Activated effector memory CD4-positive, alpha-beta T cell treated with Interleukin-2 at 50 U/mL for 16 hours (primary cell): Measurements from ENCODE around the gene KRT85.
"Not testable (repeated sequence)": the region's sequence is repeated elsewhere in the genome, so short reads cannot be mapped to it uniquely, and the experiment has no call there.

Experiments
- DNase-seq: peaks from one replicate; pipeline ENCODE4 v3.0.0-alpha.2; 2020

Gene KRT85

GRCh38 chr12:52366738-52367485, at the start of gene KRT85:
Gene KRT85 (minus strand): TSS chr12:52367481. CDS start chr12:52367405, 76 bp downstream.
- no peak for DNase-seq

GRCh38 chr12:52416795-52417194, 49.5 kb upstream of the KRT85 start:
- no peak for DNase-seq

DNA sequence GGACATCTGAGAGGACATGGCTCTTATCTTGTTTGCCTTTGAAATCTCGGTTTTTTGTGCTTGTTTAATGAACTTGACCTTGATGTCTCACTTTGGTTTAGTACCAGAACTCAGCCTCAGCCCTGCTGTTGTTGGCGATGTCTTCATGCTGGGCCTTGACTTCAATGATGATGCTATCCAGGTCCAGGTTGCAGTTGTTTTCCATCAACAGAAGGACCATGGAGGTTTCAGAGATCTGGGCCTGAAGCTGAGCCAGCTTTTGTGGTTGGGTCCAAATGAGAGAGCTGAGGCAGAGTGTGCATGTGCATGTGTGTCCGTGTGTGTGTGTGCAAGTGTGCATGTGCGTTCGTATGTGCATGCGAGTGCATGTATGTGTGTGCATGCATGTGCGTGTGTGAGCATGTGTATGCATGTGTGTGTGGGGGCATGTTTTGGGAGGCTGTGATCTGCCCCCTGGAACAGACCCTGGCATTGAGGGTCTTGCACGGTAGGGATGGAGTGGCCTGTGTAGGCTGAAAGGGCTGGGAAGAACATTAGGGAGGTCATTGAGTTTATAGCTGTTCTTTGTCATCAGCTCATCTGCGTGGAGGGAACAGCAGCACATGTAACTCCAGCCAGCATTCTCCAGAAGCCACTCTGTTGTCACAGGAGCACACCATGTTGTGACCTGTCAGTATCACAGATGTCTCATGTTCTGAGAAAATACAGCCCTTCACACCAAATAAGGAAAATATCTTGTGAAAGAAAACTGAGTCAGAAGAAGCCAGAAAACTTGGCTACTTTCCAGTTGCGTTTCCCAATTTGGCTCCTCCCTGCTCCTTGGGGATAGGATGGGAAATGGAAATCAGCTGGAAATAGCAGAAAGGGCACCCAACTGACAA, 48.8 kb upstream of the KRT85 start:
- DNase-seq, result no peak

- no peak for DNase-seq
Measured at GRCh38 chr12:52414936-52415335, 47.7 kb upstream of the KRT85 start.

DNA sequence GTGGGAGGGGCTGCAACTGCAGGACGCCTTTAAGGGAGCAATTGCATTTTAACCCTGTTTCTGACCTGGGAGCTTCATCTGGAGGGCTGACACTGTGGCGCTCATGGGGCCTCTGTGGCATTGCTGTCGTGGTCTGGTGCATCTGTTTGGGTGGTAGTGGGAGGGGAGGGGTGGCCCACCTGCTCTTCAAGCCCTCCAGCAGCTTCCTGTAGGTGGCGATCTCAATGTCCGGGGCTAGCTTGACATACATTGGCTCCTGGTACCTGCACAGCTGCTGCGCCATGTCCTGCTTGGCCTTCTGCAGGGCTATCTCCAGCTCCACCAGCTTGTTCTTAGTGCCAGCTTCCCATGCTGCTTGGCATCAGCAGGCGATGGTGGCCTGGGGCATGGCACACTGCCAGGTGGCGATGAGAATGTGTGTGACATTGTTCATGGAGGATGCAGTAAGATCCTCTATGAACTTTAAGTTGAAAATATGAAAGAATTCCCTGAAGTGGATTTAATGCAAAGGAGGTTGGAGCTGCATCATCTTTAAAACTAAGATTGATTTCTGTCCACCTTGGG, 46.6 kb upstream of the KRT85 start:
- DNase-seq, result no peak

- DNase-seq, result no peak
Measured at GRCh38 chr12:52413202-52413601, 45.9 kb upstream of the KRT85 start.

GRCh38 chr12:52411815-52412214, 44.5 kb upstream of the KRT85 start:
- DNase-seq, result no peak

- DNase-seq, result not testable (repeated sequence)
Measured at GRCh38 chr12:52410589-52411248, 43.4 kb upstream of the KRT85 start.

DNA sequence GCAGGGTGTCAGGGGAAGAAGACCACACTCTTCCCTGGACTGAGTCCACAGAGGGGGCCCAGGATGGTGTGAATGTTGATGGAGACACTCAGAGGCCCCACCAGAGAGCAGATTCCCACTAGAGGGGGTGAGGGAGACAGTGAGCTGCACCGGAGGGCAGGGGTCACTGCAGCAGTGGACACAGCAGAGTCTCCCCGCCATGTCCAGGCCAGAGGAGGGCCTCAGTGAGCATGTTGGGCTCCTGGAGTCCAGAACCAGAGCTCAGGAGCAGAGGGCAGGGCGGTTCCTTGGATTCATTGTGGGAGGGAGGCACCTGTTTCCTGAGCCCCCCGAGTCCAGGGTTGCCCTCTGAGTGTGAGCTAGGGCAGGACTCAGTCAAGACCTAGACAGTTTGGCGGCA, 40.6 kb upstream of the KRT85 start:
- no peak for DNase-seq

GRCh38 chr12:52405922-52406385, 38.7 kb upstream of the KRT85 start, which contains the start of gene KRT82:
Gene KRT82 (minus strand): TSS chr12:52406335. CDS start chr12:52406277, 58 bp downstream.
- no peak for DNase-seq

GRCh38 chr12:52404951-52405350, 37.7 kb upstream of the KRT85 start:
- no peak for DNase-seq

DNA sequence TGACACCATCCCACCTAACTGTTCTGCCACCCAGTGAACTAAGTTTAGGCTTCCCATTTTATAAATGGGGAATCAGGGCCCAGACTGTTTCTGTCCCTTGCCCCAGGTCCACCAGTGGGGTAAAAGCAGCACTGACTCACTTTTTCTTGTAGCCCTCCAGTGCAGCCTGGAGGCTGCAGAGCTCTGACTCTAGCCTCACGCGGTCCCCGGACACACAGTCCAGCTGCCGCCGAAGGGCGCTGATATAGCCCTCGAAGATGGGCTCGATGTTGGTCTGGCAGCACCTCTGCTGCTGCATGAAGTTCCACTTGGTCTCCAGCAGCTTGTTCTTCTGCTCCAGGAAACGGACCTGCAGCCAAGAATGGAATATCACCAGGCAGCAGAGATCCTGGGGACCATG, 36.3 kb upstream of the KRT85 start:
- DNase-seq, result no peak

DNA sequence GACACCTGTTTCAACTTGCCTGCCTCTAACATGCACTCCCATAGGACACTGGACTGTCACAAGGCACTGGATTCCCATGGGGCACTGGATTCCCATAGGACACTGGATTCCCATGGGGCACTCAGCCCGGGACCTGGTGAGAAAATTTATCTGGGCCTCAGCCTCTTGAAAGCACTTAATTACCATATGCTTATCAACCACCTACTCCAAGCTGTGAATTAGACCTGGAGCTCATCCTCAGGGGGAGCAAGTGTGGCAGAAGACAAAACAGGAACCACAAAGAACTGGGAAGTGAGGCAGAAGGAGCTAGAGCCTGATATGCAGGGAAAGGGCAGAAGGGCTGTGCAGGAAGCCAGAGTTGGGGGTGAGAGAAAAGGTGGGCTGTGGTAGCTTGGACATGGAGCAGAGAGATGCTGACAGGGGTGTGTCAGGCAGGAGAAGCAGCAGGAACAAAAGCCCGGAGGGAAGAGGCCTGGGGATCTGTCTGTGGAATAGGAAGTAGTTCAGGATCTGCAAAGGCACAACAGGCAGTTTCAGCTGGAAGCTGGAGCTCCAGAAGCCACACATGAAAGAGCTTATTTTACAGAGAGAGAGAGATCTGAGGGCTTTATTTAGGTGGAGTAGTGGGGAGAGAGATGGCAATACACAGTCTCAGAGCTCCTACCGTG, 35.7 kb upstream of the KRT85 start:
- DNase-seq, result no peak

DNA sequence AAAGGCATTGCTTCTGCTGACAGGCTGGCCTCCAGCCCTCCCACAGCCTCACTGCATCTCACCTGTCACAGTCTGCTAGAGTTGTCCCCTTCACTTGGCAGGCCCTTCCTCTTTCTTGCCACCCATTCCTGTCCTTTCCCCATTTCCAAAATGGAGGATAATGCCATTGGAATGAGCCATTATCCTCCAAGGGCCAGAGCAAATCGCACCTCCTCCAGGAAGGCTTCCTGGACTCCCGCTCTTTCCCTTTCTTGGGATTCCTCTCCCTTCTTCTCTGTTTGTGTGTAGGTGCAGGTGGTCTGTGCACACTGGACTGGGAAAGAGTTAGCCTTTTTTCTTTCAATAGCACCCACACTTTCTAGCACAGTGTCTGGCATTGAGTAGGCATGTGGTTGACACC, 35.1 kb upstream of the KRT85 start:
- no peak for DNase-seq

- DNase-seq, result no peak
Measured at GRCh38 chr12:52401926-52402325, 34.6 kb upstream of the KRT85 start.

DNA sequence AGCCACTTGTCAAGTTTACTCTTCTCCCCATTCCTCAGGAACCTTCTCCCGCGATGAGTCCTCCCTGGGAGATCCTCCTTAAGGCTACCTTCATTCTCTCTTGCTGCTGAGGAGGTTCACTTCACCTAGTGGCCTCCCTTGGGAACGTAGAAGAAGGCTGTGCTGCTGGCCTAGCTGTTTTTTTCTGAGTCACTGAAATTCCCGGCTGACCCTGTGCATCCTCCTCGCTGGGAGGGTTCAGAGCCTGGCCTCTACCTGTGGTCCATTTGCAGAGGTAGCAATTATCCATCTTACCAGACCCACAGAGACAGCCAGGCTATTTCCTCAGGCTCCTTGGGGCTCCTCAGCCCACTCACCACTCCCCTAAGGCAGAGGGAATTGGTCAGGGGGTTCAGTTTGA, 34.2 kb upstream of the KRT85 start:
- DNase-seq, result no peak

DNA sequence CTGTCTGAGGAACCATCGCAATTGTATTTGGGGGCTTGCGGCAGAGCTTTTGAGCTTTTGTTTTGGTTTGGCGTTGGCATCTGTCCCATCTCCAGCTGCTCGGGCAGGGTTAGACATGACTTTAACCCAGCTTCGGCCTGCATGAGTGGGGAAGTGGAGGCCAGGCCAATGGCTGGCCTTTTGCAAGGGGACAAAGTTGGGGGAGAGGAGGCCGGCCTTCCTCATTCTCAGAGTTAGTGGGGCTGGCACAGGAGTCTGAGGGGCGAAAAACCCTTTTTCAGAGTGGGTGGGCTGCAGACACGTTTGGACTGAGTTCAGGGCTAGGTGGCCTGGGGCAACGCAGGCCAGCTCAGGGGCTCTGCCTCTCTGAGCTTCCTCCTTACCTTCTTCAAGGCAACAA, 33.6 kb upstream of the KRT85 start:
- DNase-seq, result no peak

DNA sequence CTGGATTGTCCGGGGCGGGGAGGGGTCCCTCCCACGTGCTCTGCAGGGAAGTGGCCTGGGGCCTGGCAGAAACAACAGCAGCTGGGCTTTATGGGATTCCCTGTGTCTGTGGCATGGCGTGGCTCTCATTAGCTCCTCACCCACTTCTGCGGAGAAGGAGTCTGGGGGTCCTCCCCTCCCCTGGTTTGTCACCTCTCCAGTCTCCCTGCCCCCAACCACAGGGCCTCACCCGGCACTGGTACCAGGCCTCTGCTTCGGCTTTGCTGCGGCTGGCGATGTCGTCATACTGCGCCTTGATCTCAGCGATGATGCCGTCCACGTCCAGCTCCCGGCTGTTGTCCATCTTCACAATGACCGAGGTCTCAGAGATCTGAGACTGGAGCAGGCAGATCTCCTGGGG, 32.5 kb upstream of the KRT85 start:
- DNase-seq, result no peak

DNA sequence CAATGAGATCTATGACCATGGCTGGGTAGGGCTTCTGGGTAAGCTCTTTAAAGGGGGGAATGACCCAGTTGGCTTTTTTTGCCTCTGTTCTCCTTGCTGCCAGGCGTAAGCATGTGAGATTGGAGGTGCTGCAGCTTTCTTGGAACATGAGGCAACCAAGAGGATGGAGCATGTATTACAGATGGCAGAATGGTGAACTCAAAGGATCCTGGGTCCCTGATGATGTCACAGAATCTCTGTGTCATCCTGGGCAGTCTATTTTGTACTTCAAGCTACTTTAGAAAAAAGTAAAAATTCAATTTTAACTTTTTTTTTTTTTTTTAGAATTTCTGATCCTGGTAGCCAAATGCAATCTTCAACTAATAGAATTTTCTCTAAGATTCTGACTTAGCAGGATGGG, 30.9 kb upstream of the KRT85 start:
- DNase-seq, result no peak

DNA sequence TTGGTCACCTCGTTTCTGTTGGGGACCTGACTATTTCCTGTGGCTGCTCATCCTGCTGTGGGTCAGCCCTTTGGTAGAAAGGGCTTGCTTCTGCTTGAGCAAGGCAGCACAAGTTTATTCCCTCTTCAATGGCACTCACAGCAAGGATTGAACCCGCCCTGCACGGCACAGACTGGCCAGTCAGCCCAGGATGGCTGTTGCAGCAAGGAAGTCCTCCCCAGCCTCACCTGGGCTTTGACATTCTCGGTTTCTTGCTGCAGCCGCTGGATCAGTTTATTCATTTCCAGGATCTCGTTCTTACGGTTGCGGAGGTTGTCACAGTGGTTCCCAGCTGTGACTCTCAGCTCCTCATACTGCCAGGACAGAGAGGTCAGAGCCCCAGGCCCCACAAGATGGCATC, 29.4 kb upstream of the KRT85 start:
- DNase-seq, result no peak

DNA sequence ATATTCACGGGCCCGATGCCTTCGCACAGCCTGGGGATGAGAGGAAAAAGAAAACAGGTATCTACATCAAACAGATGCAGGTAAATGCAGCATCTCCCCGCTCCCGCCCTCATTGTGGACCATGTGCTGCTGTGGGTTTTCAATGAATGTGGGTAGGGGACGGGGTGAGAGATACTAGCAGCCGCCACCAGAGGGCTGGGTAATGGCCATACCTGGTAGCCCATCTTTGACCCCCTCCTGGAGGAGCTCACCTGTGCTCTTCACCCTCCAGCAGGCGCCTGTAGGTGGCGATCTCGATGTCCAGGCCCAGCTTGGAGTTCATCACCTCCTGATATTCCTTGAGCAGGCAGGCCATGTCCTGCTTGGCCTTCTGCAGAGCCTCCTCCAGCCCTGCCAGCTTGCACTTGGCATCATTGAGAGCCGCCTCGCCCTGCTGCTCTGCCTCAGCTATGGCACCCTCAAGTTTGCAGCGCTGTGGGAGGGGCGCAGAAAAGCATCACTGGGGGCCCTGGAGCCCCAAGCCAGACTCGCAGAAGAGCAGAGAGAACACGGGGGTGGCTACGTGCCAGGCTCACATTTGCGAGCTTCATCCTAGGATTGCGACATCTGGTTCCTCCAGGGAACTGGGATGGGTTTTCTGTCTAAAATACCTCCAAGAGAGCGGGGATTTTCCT, 28.6 kb upstream of the KRT85 start:
- no peak for DNase-seq

- DNase-seq, result no peak
Measured at GRCh38 chr12:52394836-52395405, 27.6 kb upstream of the KRT85 start.
